K562 (cell line): ENCODE measurements around the gene BCL3. TPM values are rescaled to one million over a fixed set of nuclear protein-coding genes. Genes with fewer than 3 reads are reported as not detected.

ENCODE experiments used
- ATAC-seq: fragments of 200-7000 bp; cut with Tn5 transposase; 3 replicates; pipeline ENCODE4 v1.9.1; 2020; ENCODE audit warnings: moderate library complexity
- BruUV-seq: library from RNA; stranded (reverse); fragments of 400-500 nt; replicated peaks from 2 replicates; lab custom pipeline; 2021; lab: Mats Ljungman, UMichigan
- CTCF ChIA-PET: fragments of 300-600 bp; formaldehyde crosslinking; extraction: SDS; loops from one replicate; lab custom pipeline; 2021; ENCODE audit warnings: low intra/inter-chr PET ratio; lab: Yijun Ruan, JAX
- POLR2A ChIA-PET: fragments of 300-600, 350-650 bp; sonication (Branson Sonifier 250); formaldehyde crosslinking; extraction: SDS; loops from one replicate; lab custom pipeline; 2021; ENCODE audit warnings: antibody characterized with exemption, inconsistent platforms; lab: Yijun Ruan, JAX
- DNase-seq, 4 experiments: peaks; one replicate each; pipeline versions ENCODE4 v3.0.0 to v3.0.0-alpha.2; 2011 to 2018; ENCODE audit warnings: low spot score in 3 of 4, mixed read lengths in 3 of 4; ENCODE audit errors: extremely low read depth in 1 of 4
- FAIRE-seq: peaks from 2 replicates; lab custom pipeline; 2011; peaks lifted over from hg19 to GRCh38; lab: Jason Lieb, UNC
- H2AFZ ChIP-seq: 2 replicates; pipeline ENCODE4 v1.6.0; 2011; ENCODE audit warnings: low read depth, low read length, control low read depth, inconsistent platforms
- H3K27ac ChIP-seq: fragments of 200-600 bp; 3 replicates; pipeline ENCODE4 v1.8.0; 2011; ENCODE audit warnings: low read depth, mild to moderate bottlenecking, control low read depth, inconsistent platforms, low read length, moderate library complexity, mixed read lengths; ENCODE audit errors: extremely low read depth
- H3K27me3 ChIP-seq, 2 experiments: fragments of 300-600 bp in 1 of 2; 2 replicates in 1 of 2; 3 replicates in 1 of 2; pipeline versions ENCODE4 v1.6.0 to v1.8.0; 2011; ENCODE audit warnings: inconsistent platforms in 2 of 2, low read length in 2 of 2, mild to moderate bottlenecking in 1 of 2, mixed read lengths in 1 of 2, moderate library complexity in 1 of 2; ENCODE audit not compliant: control insufficient read depth in 2 of 2, insufficient read depth in 2 of 2
- H3K36me3 ChIP-seq: fragments of 300-600 bp; 3 replicates; pipeline ENCODE4 v1.8.0; 2011; ENCODE audit warnings: mild to moderate bottlenecking, low read length, inconsistent platforms; ENCODE audit not compliant: control insufficient read depth, insufficient read depth
- H3K4me1 ChIP-seq, 2 experiments: fragments of 200-600 bp in 1 of 2; replicated peaks in 1 of 2; 2 replicates in 1 of 2; 3 replicates in 1 of 2; pipeline versions ENCODE4 v1.5.1 to v1.8.0; 2011; ENCODE audit warnings: inconsistent platforms in 2 of 2, low read length in 2 of 2, mild to moderate bottlenecking in 1 of 2, mixed read lengths in 1 of 2, moderate library complexity in 1 of 2; ENCODE audit not compliant: control insufficient read depth in 2 of 2, insufficient read depth in 2 of 2
- H3K4me2 ChIP-seq: 2 replicates; pipeline ENCODE4 v1.6.1; 2011; ENCODE audit warnings: low read length, control low read depth, inconsistent platforms, mixed read lengths; ENCODE audit not compliant: insufficient read depth
- H3K4me3 ChIP-seq: fragments of 200-600 bp; sonication (generic), shearing (Covaris generic); 2 replicates; pipeline ENCODE4 v1.5.1; 2016; ENCODE audit warnings: control low read depth, inconsistent platforms
- H3K79me2 ChIP-seq: fragments of 200-600 bp; 3 replicates; pipeline ENCODE4 v1.8.0; 2011; ENCODE audit warnings: low read length, inconsistent platforms; ENCODE audit not compliant: control insufficient read depth, insufficient read depth
- H3K9ac ChIP-seq, 2 experiments: 2 replicates each; pipeline versions ENCODE4 v1.6.0 to v1.6.1; 2011; ENCODE audit warnings: low read depth in 2 of 2, low read length in 2 of 2, control low read depth in 1 of 2, inconsistent platforms in 1 of 2, mild to moderate bottlenecking in 1 of 2, mixed read lengths in 1 of 2; ENCODE audit not compliant: insufficient read depth in 1 of 2
- H3K9me1 ChIP-seq: one replicate; pipeline ENCODE4 v1.6.0; 2011; ENCODE audit warnings: inconsistent platforms, mild to moderate bottlenecking, low read length, moderate library complexity; ENCODE audit not compliant: control insufficient read depth, insufficient read depth
- H3K9me3 ChIP-seq: replicated peaks from 2 replicates; pipeline ENCODE4 v1.5.1; 2011; ENCODE audit warnings: low read depth, low read length, inconsistent platforms; ENCODE audit not compliant: control insufficient read depth, insufficient read depth
- H4K20me1 ChIP-seq: replicated peaks from 2 replicates; pipeline ENCODE4 v1.6.1; 2011; ENCODE audit warnings: low read length, inconsistent platforms, mixed read lengths; ENCODE audit not compliant: control insufficient read depth, insufficient read depth
- ADNP ChIP-seq: fragments of 200-800 bp; sonication (Bioruptor generic); IDR thresholded peaks from 2 replicates; pipeline ENCODE4 v1.6.1; 2016; ENCODE audit warnings: missing genetic modification characterization, missing compliant biosample characterization
- ARNT ChIP-seq, 2 experiments: fragments of 450-650 bp; IDR thresholded peaks; 2 replicates each; pipeline ENCODE4 v1.6.1; 2016; ENCODE audit warnings: mild to moderate bottlenecking in 1 of 2
- BRD9 ChIP-seq: fragments of 450-650 bp; IDR thresholded peaks from 2 replicates; pipeline ENCODE4 v1.6.1; 2018; ENCODE audit warnings: low read depth; ENCODE audit not compliant: partially characterized antibody
- DMBX1 ChIP-seq: fragments of 250-450 bp; sonication (Bioruptor Pico); IDR thresholded peaks from 2 replicates; pipeline ENCODE4 v1.8.0; 2022; ENCODE audit warnings: inconsistent platforms, mild to moderate bottlenecking, moderate library complexity, borderline replicate concordance
- KDM1A ChIP-seq, 2 experiments: fragments of 450-650 bp; IDR thresholded peaks; 2 replicates each; pipeline ENCODE4 v1.6.1; 2016; ENCODE audit warnings: mild to moderate bottlenecking in 2 of 2
- PHF21A ChIP-seq: fragments of 450-650 bp; IDR thresholded peaks from 2 replicates; pipeline ENCODE4 v1.6.1; 2017; ENCODE audit warnings: low read depth, borderline replicate concordance
- SIX5 ChIP-seq, 2 experiments: IDR thresholded peaks; 2 replicates each; pipeline ENCODE4 v1.6.1; 2011; ENCODE audit warnings: low read length in 2 of 2, borderline replicate concordance in 1 of 2, low read depth in 1 of 2, mild to moderate bottlenecking in 1 of 2, moderate library complexity in 1 of 2; ENCODE audit not compliant: insufficient read depth in 1 of 2
- SLC30A9 ChIP-seq: fragments of 250-450 bp; sonication (Bioruptor Pico); IDR thresholded peaks from 2 replicates; pipeline ENCODE4 v1.8.0; 2022; ENCODE audit warnings: mild to moderate bottlenecking, moderate library complexity
- SMARCA5 ChIP-seq: fragments of 450-650 bp; IDR thresholded peaks from 2 replicates; pipeline ENCODE4 v1.6.1; 2016
- SMARCC2 ChIP-seq: fragments of 450-650 bp; IDR thresholded peaks from 2 replicates; pipeline ENCODE4 v1.6.1; 2017; ENCODE audit warnings: antibody characterized with exemption, moderate library complexity, mild to moderate bottlenecking, low read depth
- STAG1 ChIP-seq: sonication (generic); formaldehyde crosslinking; IDR thresholded peaks from 2 replicates; pipeline ENCODE4 v1.5.0; 2020; ENCODE audit warnings: missing genetic modification reagents, borderline replicate concordance
- TAF9B ChIP-seq: fragments of 450-650 bp; IDR thresholded peaks from 2 replicates; pipeline ENCODE4 v1.6.1; 2018; ENCODE audit warnings: mild to moderate bottlenecking; ENCODE audit not compliant: partially characterized antibody
- TRIM24 ChIP-seq, 2 experiments: fragments of 450-650 bp; IDR thresholded peaks; 2 replicates each; pipeline ENCODE4 v1.6.1; 2016
- ZFP36 ChIP-seq: fragments of 150-350 bp; IDR thresholded peaks from 2 replicates; pipeline ENCODE4 v1.6.1; 2018; ENCODE audit warnings: low read length, low read depth; ENCODE audit not compliant: partially characterized antibody
- ZNF12 ChIP-seq: sonication (generic); formaldehyde crosslinking; IDR thresholded peaks from 2 replicates; pipeline ENCODE4 v1.4.0; 2020; ENCODE audit warnings: mild to moderate bottlenecking, missing genetic modification reagents
- ZNF282 ChIP-seq: sonication (generic); formaldehyde crosslinking; IDR thresholded peaks from 2 replicates; pipeline ENCODE4 v1.8.1; 2023; ENCODE audit warnings: missing genetic modification reagents
- ZNF586 ChIP-seq: fragments of 450-650 bp; formaldehyde crosslinking; conservative IDR thresholded peaks from 2 replicates; pipeline ENCODE4 v1.4.0; 2020; ENCODE audit warnings: mild to moderate bottlenecking, moderate library complexity
- WGBS: fragments of 100-300 bp; shearing (Covaris generic); methylation state at CpG from one replicate; pipeline ENCODE4 v1.1.6; 2016; ENCODE audit warnings: low coverage, mixed read lengths; ENCODE audit not compliant: insufficient coverage; ENCODE audit errors: missing lambda C conversion rate; 5-methylcytosine and 5-hydroxymethylcytosine counted together
- in situ Hi-C: fragments of 300-500 bp; cut with MboI; formaldehyde crosslinking; loops from 4 replicates; pipeline ENCODE4 v1.15.0; 2018; ENCODE audit warnings: inconsistent platforms, mixed read lengths
- intact Hi-C: fragments of 100-400 bp; cut with micrococcal nuclease; formaldehyde crosslinking; loops from 2 replicates; pipeline ENCODE4 v1.14.2; 2022
- polyA plus RNA-seq, 8 experiments: library from polyadenylated mRNA; depleted of rRNA in 4 of 8; stranded (reverse) in 5 of 8; unstranded in 3 of 8; fragments of >200 nt; fragmentation: Nextera tagmentation in 2 of 8; fragmentation: Illumina TruSeq in 1 of 8; extraction: Ambion mirVana in 2 of 8; extraction: Trizol in 1 of 8; gene quantifications; 2 replicates each; pipeline versions ENCODE4 v1.2.1 to v1.2.3, GENCODE V29; 2011 to 2014; ENCODE audit warnings: inconsistent platforms in 1 of 8, missing spikeins in 1 of 8
- total RNA-seq, 7 experiments: library from RNA; depleted of rRNA in 6 of 7; stranded (reverse); fragments of >200 nt in 6 of 7; fragmentation: Illumina TruSeq in 2 of 7; extraction: Trizol in 2 of 7; gene quantifications; 2 replicates each; pipeline versions ENCODE4 v1.2.1 to v1.2.3, GENCODE V29; 2011 to 2021; ENCODE audit warnings: low replicate concordance in 1 of 7
- TF ChIP-seq, protein P1 (sequence below), 2 experiments: fragments of 250-450 bp in 1 of 2; fragments of 450-650 bp in 1 of 2; sonication (Bioruptor Pico) in 1 of 2; IDR thresholded peaks; 2 replicates each; pipeline versions ENCODE4 v1.6.1 to v1.8.0; 2016 to 2021; ENCODE audit warnings: mild to moderate bottlenecking in 2 of 2, moderate library complexity in 2 of 2, missing compliant biosample characterization in 1 of 2, missing genetic modification characterization in 1 of 2

Gene BCL3
- total and polyA plus RNA-seq, 9 of the 15 experiments (the other 6 are each of a cell fraction or from before 2014, with no cell fraction given): 0.03 to 2.4 (median 0.50) TPM; not detected in 1

- no peak for TF ChIP-seq ZNF282
- TF ChIP-seq BRD9: no peak
- no peak for TF ChIP-seq SMARCC2
- TF ChIP-seq TRIM24 (IDR thresholded peaks at IDR 0.05): 0 out of 4 replicates have a peak, but pooled peaks of 1 of the 2 experiments have one; percentile 9
- TF ChIP-seq SIX5 (IDR thresholded peaks at IDR 0.05; ENCODE audit: borderline replicate concordance in 1 of 2, insufficient read depth in 1 of 2, low read depth in 1 of 2, low read length in 2 of 2): no peak
- TF ChIP-seq ARNT (IDR thresholded peaks at IDR 0.05): 0 out of 4 replicates have a peak, but pooled peaks of 1 of the 2 experiments have one; percentile 25
- TF ChIP-seq SLC30A9: no peak
- 0 out of 4 replicates have a peak, but pooled peaks of 1 of the 2 experiments have one; percentile 11 for TF ChIP-seq KDM1A (IDR thresholded peaks at IDR 0.05)
These were observed 2.5 kb upstream of the BCL3 start (continued) for GRCh38 chr19:44745887-44746600.

DNA sequence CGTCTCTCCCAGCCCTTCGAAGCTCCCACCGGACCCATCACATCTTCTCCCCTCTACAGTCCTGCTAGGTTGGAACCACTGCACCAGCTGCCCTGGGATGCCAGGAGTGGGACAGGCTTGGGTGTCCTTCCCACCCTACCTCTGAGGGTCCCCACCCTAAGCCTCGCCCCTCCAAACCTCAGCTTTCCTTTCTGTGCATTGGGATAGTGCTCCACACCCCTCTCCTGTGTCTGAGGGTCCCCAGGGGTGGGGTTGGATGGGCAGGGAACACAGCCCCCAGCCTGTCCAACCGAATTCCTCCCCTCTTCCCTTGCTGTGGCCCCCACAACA is 1.9 kb upstream of the BCL3 start:
- Histone ChIP-seq H3K4me3 (no peak overlapping the region), H3K4me1 (peaks cover 18 to 43% of the 10 kb centered on the region in 2 experiments)
- 0 out of 2 replicates have a peak, but pooled peaks have one; percentile 77 for TF ChIP-seq SMARCA5
- no peak for TF ChIP-seq ZNF12 (CRISPR knock-in tag)
- TF ChIP-seq, protein P1, sequence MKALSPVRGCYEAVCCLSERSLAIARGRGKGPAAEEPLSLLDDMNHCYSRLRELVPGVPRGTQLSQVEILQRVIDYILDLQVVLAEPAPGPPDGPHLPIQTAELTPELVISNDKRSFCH (CRISPR knock-in tag; IDR thresholded peaks at IDR 0.05): no peak
- TF ChIP-seq, protein P1 (tag; IDR thresholded peaks at IDR 0.05): no peak
- TF ChIP-seq DMBX1 (CRISPR knock-in tag): no peak
- no peak for TF ChIP-seq PHF21A
- TF ChIP-seq ADNP (tag): peak; percentile 88; the same call in 1 of the 2 replicates
- no peak for TF ChIP-seq ZFP36
- TF ChIP-seq ZNF586 (CRISPR knock-in tag): no peak
- no peak for TF ChIP-seq TAF9B
- TF ChIP-seq STAG1 (CRISPR knock-in tag): 0 out of 2 replicates have a peak, but pooled peaks have one; percentile 7

More for the DNA sequence above, 1.9 kb upstream of the BCL3 start:
- Histone ChIP-seq H4K20me1 (no peaks in the 10 kb centered on the region), H3K27me3 (no peaks in the 10 kb centered on the region), H3K79me2 (no peaks in the 10 kb centered on the region), H3K9me3 (no peaks in the 10 kb centered on the region), H3K36me3 (no peaks in the 10 kb centered on the region), H3K9me1 (no peaks in the 10 kb centered on the region), H2AFZ (peak overlapping the region; percentile 30; the same call in 1 of the 2 replicates), H3K27ac (no peak overlapping the region), H3K4me2 (no peak overlapping the region; the same call in 1 of the 2 replicates), H3K9ac (peak overlapping the region; percentile 2 to 73; a peak in 1 of 4 replicates)
- intact Hi-C loops: no loop called here
- WGBS: 54% methylated on average over 4 of the region's 5 CpGs
- ATAC-seq: no peak
- POLR2A ChIA-PET: interaction anchor here (0.6 kb wide), 1 partner anchor 919 kb away, joined by 3 read pairs; the partner anchor contains the start of gene ZNF283
- FAIRE-seq: no peak
- CTCF ChIA-PET: no interaction called here
- in situ Hi-C loops: no loop called here
- DNase-seq: no peak
- no TSS peak for BruUV-seq
